Measurements from ENCODE around the gene BRD1.
"Not testable (repeated sequence)": the region's sequence is repeated elsewhere in the genome, so short reads cannot be mapped to it uniquely, and the experiment has no call there.

BRD1 gene

DNA sequence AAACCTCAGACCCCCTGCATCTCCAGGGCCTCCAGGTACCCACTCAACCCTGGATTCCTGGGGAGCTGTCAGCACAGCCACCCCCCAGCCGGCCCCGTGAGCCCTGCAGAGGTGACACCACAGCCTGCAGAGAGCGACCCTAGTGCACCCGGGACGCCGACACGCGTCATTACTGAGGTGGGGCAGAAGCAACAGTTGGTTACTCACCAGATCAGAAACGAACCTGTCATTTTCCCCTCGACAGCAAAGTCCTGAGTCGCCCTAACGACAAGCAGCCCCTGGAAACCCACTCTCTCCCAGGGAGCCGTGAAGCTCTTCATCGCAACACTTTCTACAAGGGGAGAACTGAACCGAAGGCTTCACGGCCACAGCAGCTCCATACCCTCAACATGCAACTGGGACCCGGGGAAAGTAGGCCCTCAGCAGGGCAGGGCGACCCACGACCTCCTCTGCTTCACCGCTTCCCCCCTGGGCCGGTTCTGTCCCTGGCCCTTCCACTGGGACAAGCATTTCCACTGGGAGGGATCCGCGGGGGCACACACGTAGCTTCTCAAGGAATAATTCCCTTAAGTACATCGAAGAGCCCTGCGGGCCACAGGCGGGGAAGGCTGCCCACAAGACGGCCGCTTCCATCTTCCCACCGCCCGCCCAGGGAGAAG is 1.6 kb downstream of the BRD1 start:
- DNase-seq = peak; percentile 71

DNA sequence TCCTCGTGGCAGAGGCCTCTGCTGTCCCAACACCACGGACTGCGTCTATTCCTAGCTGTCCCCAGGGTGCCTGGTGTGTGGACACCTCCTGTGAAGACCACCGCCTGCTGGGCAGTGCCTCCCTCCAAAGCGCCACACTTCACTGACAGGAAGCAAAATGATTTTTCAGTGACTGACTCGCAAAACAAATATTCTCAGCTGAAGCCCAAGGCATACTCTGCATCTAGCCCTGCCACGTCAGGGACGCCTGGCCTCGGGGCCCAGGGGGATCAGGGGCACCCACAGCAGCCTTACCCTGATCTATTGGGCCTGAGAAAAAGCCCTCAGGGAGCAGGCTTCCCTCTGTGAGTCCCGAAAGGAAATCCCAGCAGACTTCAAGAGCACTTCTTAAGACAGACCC is 2.2 kb downstream of the BRD1 start:
- DNase-seq = no peak

DNA sequence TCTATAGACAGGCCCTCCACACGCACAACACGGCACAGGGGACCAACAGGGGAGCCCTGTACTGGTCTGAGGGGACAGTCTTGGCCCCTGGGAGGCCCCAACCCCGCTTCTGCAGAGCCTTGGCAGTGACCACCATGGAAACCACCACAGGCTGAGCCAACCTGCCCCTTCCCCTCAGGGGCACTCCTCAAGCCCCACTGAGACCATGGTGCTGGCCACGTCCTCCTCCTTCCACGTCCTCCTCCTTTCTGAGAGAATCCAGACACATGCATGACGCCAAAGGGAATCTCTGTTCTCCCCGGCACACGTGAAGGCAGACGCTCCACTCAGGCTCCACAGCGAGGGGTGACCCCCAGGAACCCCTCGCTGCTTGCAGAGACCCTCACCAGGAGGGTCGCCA is 2.7 kb downstream of the BRD1 start:
- no peak for DNase-seq

DNA sequence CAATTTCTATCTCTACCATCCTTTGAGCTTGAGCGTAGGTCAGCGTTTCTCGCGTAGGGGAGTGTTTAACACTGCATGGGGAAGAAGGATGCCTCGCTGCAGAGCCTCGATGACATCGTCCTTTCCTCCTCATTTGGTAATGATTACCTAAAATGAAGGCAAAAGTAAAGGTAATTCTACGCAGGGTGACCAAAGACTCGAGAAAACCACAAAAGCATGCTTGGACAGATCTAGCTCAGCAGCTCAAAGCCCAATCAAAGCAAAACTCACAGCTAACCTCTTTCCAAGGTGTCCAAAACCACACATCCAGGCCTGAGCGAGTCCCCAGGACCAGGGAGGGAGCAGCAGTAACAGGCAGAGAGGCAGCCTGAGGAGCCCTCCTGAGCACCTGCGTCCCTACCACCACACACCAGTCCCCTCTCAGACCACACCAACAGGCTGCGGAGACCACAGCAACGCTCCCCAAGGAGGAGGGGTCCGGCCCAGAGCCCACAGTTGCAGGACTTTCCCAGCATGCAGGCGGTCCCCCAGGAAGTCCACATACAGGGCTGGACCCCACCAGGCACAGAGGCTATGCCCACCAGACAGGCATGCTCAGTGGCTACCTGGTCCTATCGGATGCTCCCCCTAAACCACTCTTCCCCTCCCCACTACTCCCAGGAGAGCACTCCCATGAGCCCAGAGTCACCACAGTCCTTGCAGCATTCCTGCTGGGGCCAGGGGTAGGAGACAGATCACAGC is 3.3 kb downstream of the BRD1 start:
- no peak for DNase-seq

DNA sequence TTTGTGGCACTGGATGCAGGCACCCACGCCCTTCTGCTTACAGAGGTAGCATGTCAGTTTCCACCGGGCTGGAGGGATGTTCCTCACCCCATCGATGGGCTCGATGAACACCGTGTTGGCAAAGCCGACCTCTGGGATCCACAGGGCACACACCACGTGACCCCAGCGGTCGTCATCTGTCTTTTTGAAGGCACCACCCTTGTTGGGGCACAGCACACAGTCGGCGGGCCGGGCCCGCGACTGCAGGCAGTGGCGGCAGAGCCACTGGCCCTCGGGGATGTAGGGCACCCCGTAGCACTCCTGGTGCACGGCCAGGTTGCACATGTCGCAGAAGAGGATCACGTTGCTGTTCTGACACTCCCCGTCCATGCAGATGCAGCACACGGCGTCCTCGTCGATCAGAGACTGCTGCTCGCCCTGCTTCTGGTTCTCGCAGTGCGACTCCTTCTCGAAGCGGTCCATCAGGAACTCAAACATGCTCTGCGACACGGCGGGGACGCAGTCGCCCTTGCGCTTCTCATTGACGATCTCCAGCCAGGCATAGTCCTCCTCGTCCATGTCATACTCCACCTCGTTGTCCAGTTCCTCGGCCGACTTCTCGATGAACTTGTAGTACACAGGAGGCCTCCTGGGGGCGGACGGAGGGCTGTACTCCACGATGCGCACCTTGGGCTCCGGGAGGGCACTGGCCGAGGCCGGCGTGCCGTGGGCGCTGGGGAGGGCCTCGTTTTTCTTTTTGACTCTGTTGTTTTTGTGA is 4.2 kb downstream of the BRD1 start:
- DNase-seq = no peak

DNA sequence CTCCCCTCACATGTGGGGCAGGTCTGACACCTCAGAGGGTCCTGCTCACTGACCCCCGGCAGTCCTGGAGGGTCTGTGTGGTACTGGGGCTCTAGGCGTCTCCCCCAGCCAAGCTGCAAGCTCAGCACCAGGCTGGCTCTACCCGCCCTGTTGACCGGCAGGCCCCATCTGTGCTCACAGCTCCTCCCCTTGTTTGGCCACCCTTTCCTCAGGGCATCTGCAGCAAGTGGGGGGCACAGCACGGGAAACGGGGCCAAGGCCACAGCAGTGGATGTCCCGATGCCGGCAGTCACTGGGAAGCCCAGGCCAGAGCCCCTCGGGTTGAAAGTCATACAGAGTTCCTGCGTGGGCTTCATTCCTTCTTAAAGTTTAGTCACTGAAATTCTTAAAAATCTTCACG is 5.9 kb downstream of the BRD1 start:
- DNase-seq = not testable (repeated sequence)

DNA sequence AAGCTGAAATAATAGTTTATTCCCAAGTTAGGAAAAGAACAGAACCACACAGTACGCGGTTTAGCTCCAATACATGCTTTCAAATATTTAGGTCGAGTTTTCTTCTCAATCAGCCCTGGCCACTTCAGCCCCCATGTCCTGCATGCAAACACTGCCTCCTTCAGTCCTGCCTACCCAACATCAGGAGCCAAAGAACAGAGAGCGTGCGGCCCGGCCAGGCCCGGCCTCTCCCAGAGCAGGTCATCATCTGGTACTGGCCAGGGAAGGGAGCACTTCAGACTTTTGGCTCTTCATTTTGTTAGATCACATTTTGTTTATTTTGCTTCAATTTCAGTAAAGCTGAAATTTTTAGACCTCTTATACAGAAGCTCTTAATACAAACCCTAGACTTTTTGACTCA is 6.7 kb downstream of the BRD1 start:
- no peak for DNase-seq

DNA sequence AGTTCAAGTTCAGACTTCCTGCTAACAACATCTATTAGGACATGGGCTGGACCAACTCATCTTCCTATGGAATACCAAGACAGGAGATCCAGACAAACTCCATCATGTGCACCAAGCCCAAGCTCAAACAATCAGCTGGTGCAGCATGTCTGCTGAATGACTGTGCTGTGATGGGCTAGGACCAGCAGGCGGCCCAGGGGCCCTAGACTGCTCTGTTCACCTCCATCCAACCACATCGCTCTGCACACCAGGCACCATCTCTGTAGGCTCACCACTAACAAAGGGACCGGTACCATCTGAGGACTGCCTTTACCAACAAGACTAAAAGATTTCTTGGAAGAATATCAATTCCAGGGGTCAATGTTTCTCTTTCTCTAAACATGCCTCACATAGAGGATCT is 10.3 kb downstream of the BRD1 start:
- DNase-seq = no peak

DNA sequence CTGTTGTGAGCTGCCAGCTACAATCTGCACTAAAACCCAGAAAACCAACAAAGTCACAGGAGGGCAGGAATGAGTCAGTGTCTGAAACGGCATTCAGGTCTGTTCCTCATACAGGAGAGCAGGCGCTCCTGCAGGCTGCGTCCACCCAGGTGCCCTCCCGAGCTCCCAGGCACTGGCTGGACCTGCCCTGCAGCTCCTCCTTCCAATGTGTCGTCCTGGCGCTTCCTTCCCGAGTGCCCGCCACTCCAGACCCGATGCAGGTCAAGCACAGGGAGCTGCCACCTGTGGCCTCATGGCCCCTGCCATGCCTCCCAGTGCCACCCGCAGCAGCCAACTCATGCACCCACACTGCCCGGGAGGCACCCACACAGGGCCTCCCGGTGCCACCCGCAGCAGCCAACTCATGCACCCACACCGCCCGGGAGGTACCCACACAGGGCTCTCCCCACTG is 12.0 kb downstream of the BRD1 start:
- no peak for DNase-seq

DNA sequence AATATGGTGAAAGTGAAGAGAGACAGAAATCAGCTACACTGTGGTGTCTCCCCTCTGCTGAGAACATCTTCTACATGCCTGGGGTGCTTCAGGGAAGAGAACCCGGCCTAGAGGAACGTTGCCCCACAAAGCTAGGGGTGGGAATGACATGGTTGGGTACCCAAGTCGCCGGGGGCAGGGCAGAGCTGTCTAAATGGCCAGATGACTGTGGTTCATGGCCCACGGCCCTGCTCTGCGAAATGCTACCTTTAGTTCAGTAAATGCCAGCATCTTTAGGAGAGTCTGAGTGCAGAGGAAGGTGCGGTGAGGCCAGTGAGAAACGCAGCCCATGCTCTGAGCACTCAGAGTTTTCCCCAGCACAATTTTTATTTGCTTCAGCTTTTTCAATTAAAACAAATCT is 12.8 kb downstream of the BRD1 start:
- no peak for DNase-seq

DNA sequence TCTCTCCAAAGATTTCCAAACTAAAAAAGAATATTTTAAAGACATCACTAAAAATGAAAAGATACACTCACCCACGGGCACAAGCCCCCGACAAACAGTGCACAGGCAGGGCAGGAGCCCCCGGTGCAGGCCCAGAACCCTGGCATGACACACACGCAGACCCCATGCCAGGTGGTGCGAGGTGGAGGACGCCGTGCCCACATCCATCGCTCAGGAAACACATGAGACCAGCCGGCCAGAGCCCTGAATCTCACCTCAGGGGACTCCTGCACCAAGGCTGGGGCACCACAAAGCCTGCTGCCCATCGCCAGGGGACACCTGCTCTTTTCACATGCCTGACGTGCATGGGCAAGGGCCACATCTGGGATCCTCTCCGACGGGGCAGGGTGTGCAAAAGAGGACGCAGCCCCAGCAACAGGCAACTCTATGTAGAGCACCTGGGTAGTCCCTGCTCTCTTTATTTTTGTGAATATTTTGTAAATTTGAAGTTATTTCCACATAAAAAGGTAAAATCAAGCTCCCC is 13.4 kb downstream of the BRD1 start:
- no peak for DNase-seq

DNA sequence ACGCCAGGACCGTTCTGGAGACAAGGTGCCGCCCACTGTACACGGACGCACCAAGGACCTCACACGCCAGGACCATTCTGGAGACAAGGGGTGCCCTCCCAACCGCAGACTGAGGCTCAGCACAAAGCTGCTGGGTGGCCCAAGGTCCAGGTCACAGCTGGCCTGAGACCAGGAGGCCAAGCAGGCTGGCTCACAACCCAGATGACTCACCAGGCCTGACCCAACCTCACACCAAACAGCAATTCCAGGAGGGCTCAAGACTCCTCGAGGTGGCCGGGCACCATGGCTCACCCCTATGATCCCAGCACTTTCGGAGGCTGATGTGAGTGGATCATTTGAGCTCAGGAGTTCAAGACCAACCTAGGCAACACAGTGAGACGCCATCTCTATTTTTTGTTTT is 14.8 kb downstream of the BRD1 start:
- no peak for DNase-seq

DNA sequence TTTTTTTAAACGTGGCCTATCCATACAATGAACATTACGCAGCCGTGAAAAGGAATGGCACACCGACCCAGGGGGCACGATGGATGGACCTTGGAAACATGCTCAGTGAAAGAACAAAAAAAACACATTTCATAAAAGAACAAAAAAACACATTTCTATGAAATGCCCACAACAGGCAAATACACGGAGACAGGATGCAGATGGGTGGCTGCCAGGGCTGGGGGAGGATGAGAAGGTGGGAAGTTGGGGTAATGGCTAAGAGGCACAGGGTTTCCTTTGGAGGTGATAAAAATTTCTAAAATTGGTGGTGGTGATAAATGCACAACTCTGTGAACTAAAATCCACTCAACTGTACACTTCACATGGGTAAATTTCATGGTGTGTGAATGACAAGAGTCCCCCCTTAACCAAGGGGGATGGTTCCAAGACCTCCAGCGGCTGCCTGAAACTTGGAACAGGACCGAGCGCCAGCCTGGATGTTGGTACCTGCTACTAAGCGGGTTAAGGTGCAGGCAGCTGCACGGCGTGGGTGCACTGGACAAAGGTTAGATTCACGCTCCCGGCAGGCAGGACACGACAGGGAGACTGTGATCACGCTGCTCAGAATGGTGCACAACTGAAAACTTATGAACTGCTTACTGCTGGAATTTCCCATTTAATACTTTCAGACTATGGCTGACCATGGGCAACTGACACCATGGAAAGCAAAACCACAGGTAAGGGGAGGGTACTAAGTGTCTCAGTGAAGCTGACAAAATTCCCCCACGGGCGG is 16.5 kb downstream of the BRD1 start:
- no peak for DNase-seq

DNA sequence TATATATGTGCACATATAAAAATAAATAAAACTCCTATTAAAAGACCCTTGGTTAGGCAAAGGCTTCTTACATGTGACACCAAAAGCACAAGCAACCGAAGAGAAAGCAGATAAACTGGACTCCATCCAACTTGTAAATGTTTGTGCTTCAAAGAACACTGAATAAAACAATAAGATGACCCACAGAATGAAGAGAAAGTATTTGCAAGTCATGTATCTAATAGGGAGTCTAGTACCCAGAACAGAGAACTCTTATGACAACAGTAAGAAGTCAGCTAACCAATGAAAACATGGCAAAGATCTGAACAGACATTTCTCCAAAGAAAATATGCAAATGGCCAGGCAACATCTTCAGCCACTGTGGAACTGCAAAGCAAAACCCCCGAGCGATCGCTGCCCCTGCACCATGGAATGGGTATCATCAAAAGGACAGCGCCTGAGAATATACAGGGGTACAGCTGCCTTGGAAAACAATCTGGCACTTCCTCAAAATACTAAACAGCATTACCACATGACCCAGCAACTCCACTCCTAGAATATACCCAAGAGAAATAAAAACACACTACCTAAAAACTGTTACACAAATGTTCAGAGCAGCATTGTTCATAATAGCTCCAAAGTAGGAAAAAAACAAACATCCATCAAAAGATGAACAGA is 17.2 kb downstream of the BRD1 start:
- no peak for DNase-seq

DNA sequence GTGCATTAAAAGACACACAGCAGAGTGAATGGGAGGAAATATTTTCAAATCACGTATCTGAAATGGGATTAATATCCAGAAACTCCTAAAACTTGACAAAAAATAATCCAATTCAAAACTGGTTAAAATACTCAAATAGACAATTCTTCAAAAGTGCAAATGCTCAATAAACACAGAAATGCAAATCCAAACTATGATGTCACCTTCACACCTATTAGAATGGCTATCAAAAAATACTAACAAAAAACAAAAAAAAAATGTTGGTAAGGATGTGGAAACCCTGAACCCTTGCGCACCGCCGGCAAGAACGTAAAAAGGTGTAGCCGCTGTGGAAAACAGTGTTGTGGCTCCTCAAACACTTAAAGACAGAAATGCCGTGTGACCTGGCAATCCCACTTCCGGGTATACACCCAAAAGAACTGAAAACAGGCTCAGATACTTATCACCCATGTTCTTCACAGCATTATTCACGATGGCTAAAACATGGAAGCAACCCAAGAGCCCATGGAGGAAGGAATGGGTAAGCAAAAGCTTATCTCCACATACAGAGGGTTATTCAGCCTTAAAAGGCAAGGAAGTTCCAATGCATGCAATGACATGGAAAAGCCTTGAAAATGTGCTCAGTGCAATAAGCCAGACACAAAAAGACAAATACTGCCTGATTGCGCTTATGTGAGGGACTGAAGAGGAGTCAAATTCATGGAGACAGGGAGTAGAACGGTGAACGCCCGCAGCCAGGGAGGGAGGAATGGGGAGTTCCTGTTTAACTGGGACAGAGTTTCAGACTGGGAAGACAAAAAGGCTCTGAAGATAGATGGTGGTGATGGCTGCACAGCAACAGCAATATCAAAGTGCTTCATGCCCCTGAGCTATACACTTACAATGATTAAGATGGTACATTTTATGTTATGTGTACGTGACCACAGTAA is 19.6 kb downstream of the BRD1 start:
- peak; percentile 54 for DNase-seq

DNA sequence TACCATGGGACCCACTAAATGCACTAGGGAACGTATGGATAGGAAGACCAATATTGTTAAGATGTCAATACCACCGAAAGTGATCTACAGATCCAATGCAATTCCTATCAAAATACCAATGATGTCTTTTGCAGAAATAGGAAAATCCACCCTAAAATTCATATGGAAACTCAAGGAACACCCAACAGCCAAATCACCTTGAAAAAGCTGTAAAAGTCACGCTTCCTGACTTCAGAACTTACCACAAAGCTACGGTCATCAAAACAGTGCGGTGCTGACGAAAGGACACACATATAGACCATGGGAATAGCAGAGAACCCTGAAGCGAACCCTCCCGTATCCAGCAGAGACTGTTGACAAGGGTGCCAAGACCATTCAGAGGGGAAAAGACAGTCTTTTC is 20.5 kb downstream of the BRD1 start:
- DNase-seq = no peak

DNA sequence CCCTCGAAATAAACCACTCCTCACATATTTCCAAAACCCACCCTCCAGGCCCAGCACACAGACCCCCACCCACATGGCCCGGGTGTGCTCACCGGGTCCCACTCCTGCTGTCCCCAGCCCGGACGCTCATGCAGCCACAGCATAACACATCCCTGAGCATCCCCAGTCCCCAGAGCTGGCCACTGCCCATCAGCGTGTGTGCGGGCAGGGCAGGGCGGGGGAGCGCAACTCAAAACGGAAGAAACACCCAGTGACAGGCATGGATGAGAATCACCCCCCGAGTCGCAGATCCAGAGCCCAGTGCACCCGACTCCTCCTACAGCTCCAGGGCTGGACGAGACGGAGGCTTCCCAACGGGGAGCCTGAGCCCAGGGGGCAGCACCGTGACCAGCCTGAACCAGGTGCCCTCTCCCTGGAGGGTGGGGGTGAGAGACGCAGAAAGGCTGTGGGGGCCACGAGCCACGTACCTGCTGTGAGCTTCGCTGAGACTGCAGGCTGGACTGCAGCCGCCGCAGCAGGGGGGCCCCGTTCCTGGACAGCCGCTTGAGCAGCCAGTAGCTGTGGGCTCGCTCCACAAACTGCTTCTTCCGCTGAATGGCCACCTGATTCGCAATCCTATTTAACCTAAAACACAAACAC is 23.8 kb downstream of the BRD1 start:
- no peak for DNase-seq

DNA sequence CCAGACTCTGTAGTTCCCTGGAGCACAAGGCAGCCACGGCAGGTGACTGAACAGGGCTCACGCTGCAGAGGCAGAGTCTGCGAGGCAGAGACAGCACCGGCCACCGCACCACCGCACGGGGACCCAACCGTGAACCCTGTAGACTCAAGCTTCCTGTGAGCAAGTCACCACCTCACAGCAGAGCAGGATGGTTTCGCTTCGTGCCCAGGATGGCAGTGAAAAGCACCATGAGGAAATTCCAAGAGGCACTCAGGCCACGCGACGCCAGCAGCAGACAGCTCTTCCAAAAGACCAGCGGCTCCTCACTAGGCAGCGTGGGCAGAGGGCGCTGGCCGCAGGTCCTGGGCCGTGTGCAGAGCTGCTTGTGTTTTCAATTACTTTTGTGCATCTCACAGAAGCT is 24.5 kb downstream of the BRD1 start:
- no peak for DNase-seq

DNA sequence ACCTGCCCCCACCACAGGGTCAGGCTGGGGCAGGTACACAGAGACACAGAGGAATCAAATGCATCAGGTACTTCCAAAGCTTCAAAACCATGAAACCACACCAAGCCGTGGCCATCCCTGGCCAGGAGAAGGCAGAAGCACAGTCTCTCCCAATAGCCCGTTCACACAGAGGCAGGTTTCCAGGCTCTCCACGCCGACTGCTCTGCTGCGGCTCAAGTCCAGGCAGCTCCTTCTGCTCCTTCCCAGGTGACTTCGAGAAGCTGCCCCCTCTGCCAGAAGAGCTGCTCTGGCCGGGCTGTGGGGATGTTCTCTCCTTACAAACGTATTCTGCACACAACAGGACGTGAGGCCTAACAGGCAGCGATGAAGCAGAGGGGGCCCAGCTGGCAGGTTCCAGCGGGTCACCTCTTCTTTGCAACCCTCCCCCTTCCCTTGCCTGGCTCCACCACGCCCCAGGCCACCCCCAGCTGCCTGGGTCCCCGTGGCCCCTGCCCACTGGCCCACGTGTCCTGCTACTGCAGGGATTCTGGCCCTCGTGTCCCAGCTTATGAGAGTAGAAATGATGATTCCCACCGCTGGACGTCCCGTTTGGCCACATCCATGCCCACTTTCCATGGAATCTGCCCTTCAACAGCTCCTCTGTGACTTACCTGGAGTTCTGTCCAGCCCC is 26.1 kb downstream of the BRD1 start:
- DNase-seq = no peak
